Liver (tissue), 9 donors: ENCODE measurements around the gene TMEM255B. TPM values are rescaled to one million over a fixed set of nuclear protein-coding genes. Genes with fewer than 3 reads are reported as not detected.

Experiments used
- DNase-seq: peaks from one replicate; pipeline ENCODE4 v3.0.0-alpha.2; 2017; ENCODE audit warnings: low spot score
- H3K27ac ChIP-seq, 2 donors: one replicate each; pipeline ENCODE4 v1.7.0; 2013; ENCODE audit warnings: inconsistent platforms in 2 of 2, low read length in 2 of 2, control low read depth in 1 of 2, low read depth in 1 of 2, mild to moderate bottlenecking in 1 of 2
- H3K27me3 ChIP-seq, 4 donors: one replicate each; pipeline versions ENCODE4 v1.6.1 to v1.7.0; 2013; ENCODE audit warnings: low read length in 3 of 4, inconsistent platforms in 1 of 4, mild to moderate bottlenecking in 1 of 4, moderate library complexity in 1 of 4; ENCODE audit not compliant: control insufficient read depth in 4 of 4, insufficient read depth in 4 of 4
- H3K36me3 ChIP-seq, 4 donors: one replicate each; pipeline versions ENCODE4 v1.6.1 to v1.7.0; 2013; ENCODE audit warnings: low read length in 3 of 4, mild to moderate bottlenecking in 3 of 4, low read depth in 1 of 4, moderate library complexity in 1 of 4; ENCODE audit not compliant: control insufficient read depth in 4 of 4, insufficient read depth in 3 of 4
- H3K4me1 ChIP-seq, 4 donors: one replicate each; pipeline versions ENCODE4 v1.6.1 to v1.7.0; 2013; ENCODE audit warnings: low read length in 3 of 4, mild to moderate bottlenecking in 3 of 4, moderate library complexity in 1 of 4; ENCODE audit not compliant: control insufficient read depth in 4 of 4, insufficient read depth in 4 of 4
- H3K4me3 ChIP-seq, 3 donors: one replicate each; pipeline versions ENCODE4 v1.6.1 to v1.7.0; 2013; ENCODE audit warnings: low read length in 3 of 3, control low read depth in 1 of 3, low read depth in 1 of 3, mild to moderate bottlenecking in 1 of 3
- H3K9ac ChIP-seq, 2 donors: one replicate each; pipeline ENCODE4 v1.7.0; 2013; ENCODE audit warnings: low read length in 2 of 2, mild to moderate bottlenecking in 2 of 2, moderate library complexity in 2 of 2, control low read depth in 1 of 2, low read depth in 1 of 2
- H3K9me3 ChIP-seq, 4 donors: one replicate each; pipeline versions ENCODE4 v1.6.1 to v1.7.0; 2013; ENCODE audit warnings: low read length in 3 of 4; ENCODE audit not compliant: control insufficient read depth in 4 of 4
- ATF3 ChIP-seq: IDR thresholded peaks from 2 replicates; pipeline ENCODE4 v1.6.1; 2016; ENCODE audit warnings: antibody characterized with exemption
- CTCF ChIP-seq: fragments of 150-350 bp; IDR thresholded peaks from 2 replicates; pipeline ENCODE4 v1.5.1; 2017; ENCODE audit warnings: improper control_type of control experiment, low read depth, low read length; ENCODE audit not compliant: missing input control
- EGR1 ChIP-seq, 2 donors: IDR thresholded peaks; 2 replicates each; pipeline ENCODE4 v1.6.1; 2016 to 2018; ENCODE audit warnings: antibody characterized with exemption in 2 of 2, low read depth in 2 of 2
- FOXA1 ChIP-seq: IDR thresholded peaks from 2 replicates; pipeline ENCODE4 v1.6.1; 2016; ENCODE audit warnings: antibody characterized with exemption
- FOXA2 ChIP-seq: IDR thresholded peaks from 2 replicates; pipeline ENCODE4 v1.6.1; 2016; ENCODE audit warnings: antibody characterized with exemption
- GABPA ChIP-seq, 2 donors: IDR thresholded peaks in 1 of 2; conservative IDR thresholded peaks in 1 of 2; 2 replicates each; pipeline ENCODE4 v1.6.1; 2016; ENCODE audit warnings: antibody characterized with exemption in 2 of 2, mild to moderate bottlenecking in 1 of 2, moderate library complexity in 1 of 2
- HNF4A ChIP-seq, 2 donors: conservative IDR thresholded peaks; 2 replicates each; pipeline ENCODE4 v1.6.1; 2016; ENCODE audit warnings: antibody characterized with exemption in 2 of 2, mild to moderate bottlenecking in 2 of 2
- HNF4G ChIP-seq: IDR thresholded peaks from 2 replicates; pipeline ENCODE4 v1.6.1; 2016; ENCODE audit warnings: antibody characterized with exemption
- JUND ChIP-seq, 2 donors: IDR thresholded peaks; 2 replicates each; pipeline ENCODE4 v1.6.1; 2016; ENCODE audit warnings: antibody characterized with exemption in 2 of 2
- MAX ChIP-seq: IDR thresholded peaks from 2 replicates; pipeline ENCODE4 v1.6.1; 2016; ENCODE audit warnings: antibody characterized with exemption
- NR2F2 ChIP-seq: IDR thresholded peaks from 2 replicates; pipeline ENCODE4 v1.6.1; 2016; ENCODE audit warnings: antibody characterized with exemption
- RAD21 ChIP-seq, 2 donors: IDR thresholded peaks; 2 replicates each; pipeline ENCODE4 v1.6.1; 2016; ENCODE audit warnings: antibody characterized with exemption in 2 of 2, mild to moderate bottlenecking in 2 of 2
- REST ChIP-seq: IDR thresholded peaks from 2 replicates; pipeline ENCODE4 v1.6.1; 2016; ENCODE audit warnings: antibody characterized with exemption, mild to moderate bottlenecking
- RXRA ChIP-seq, 2 donors: IDR thresholded peaks; 2 replicates each; pipeline ENCODE4 v1.6.1; 2017 to 2018; ENCODE audit warnings: antibody characterized with exemption in 2 of 2, mild to moderate bottlenecking in 1 of 2
- SP1 ChIP-seq: IDR thresholded peaks from 2 replicates; pipeline ENCODE4 v1.6.1; 2018; ENCODE audit warnings: antibody characterized with exemption, mild to moderate bottlenecking
- TAF1 ChIP-seq: conservative IDR thresholded peaks from 2 replicates; pipeline ENCODE4 v1.6.1; 2016; ENCODE audit warnings: antibody characterized with exemption, mild to moderate bottlenecking
- YY1 ChIP-seq: IDR thresholded peaks from 2 replicates; pipeline ENCODE4 v1.6.1; 2016; ENCODE audit warnings: antibody characterized with exemption, mild to moderate bottlenecking
- ZBTB33 ChIP-seq: IDR thresholded peaks from 2 replicates; pipeline ENCODE4 v1.6.1; 2016; ENCODE audit warnings: antibody characterized with exemption
- WGBS: extraction: QIAGEN DNeasy Blood & Tissue Kit; methylation state at CpG from one replicate; pipeline ENCODE4 v1.1.7; 2013; 5-methylcytosine and 5-hydroxymethylcytosine counted together
- polyA plus RNA-seq, 2 donors: library from polyadenylated mRNA; stranded (reverse) in 1 of 2; unstranded in 1 of 2; fragments of 200-250 nt in 1 of 2; fragments of >200 nt in 1 of 2; fragmentation: Nextera tagmentation in 1 of 2; extraction: Ambion mirVana in 1 of 2; gene quantifications; one replicate each; pipeline versions ENCODE4 v1.2.1 to v1.2.3, GENCODE V29; 2013 to 2015
- total RNA-seq, 2 donors: library from RNA; depleted of rRNA; stranded (reverse); fragments of >200 nt; gene quantifications; one replicate each; pipeline ENCODE4 v1.2.3, GENCODE V29; 2014
- donor health status: healthy.
- donor health status: healthy.
- donor health status: healthy.
- donor health status: healthy.
- donor health status: healthy.

Gene TMEM255B
- total and polyA plus RNA-seq, 4 donors: 0.37 to 8.6 (median 3.5) TPM

GRCh38 chr13:113806104-113806471 lies 47.1 kb downstream of the TMEM255B start:
- no peak overlapping the region for H3K4me3 ChIP-seq
- H3K27ac ChIP-seq: no peak overlapping the region
- peaks cover 2 to 8% (median 3%) of the 10 kb centered on the region in 4 donors for H3K9me3 ChIP-seq
- H3K36me3 ChIP-seq: no peaks in the 10 kb centered on the region
- TF ChIP-seq JUND (IDR thresholded peaks at IDR 0.05) (no peak), HNF4G (no peak), EGR1 (IDR thresholded peaks at IDR 0.05; ENCODE audit: low read depth in 2 of 2) (no peak), CTCF (no peak), ATF3 (no peak), FOXA1 (no peak), FOXA2 (no peak), REST (no peak), ZBTB33 (no peak), HNF4A (conservative IDR thresholded peaks at IDR 0.05) (no peak), GABPA (IDR thresholded peaks at IDR 0.05 in 1 of 2, conservative IDR thresholded peaks at IDR 0.05 in 1 of 2) (no peak), YY1 (no peak), NR2F2 (no peak), RAD21 (IDR thresholded peaks at IDR 0.05) (no peak), TAF1 (no peak), RXRA (IDR thresholded peaks at IDR 0.05) (no peak), SP1 (no peak), MAX (no peak)
- no peak for DNase-seq
- WGBS: 91% methylated on average over 11 of the region's 11 CpGs
- H3K9ac ChIP-seq: no peak overlapping the region
- H3K4me1 ChIP-seq: no peaks in the 10 kb centered on the region
- no peaks in the 10 kb centered on the region for H3K27me3 ChIP-seq

- Histone ChIP-seq H3K27ac (no peak overlapping the region), H3K9ac (no peak overlapping the region), H3K9me3 (peaks cover 2 to 8% (median 3%) of the 10 kb centered on the region in 4 donors), H3K27me3 (no peaks in the 10 kb centered on the region), H3K36me3 (no peaks in the 10 kb centered on the region), H3K4me3 (no peak overlapping the region), H3K4me1 (no peaks in the 10 kb centered on the region)
- 88% methylated on average over 13 of the region's 13 CpGs for WGBS
- DNase-seq: no peak
- TF ChIP-seq TAF1: no peak
These were observed 47.5 kb downstream of the TMEM255B start for GRCh38 chr13:113806526-113806925.
